Measurements from ENCODE around the gene FAM200C. TPM values are rescaled to one million over a fixed set of nuclear protein-coding genes. Genes with fewer than 3 reads are reported as not detected.

FAM200C gene
- total RNA-seq, 2 experiments from 2014 or later, result 0.29 to 0.45 TPM

DNA sequence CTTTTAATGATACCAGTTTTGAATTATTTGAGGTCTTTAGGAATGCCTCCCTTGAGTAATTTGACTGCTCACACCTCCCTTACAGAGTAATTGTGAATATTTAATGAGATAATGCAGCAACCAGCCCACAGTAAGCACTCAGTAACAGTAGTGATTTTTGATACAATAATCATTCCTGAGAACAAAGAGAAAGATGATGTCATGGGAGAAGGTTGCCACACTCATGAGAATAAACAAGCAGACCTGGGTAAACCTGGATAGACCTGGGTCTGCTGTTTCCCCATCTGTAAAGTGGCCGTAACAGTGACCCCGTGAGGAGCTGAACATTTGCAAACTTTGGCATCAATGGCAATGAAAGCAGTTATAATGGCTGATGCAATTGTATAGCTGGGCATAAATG, 33.6 kb downstream of the FAM200C start:
- CTCF ChIA-PET, result interaction anchor here (1.0 kb wide), 1 partner anchor 21 kb away, joined by 3 read pairs; no protein-coding TSS in a partner anchor
- ATAC-seq, result no peak
- Mint-ChIP-seq H3K27me3 (ENCODE audit: low read depth) (peaks cover 37% of the 10 kb centered on the region), H3K36me3 (ENCODE audit: low read depth) (no peaks in the 10 kb centered on the region), H3K27ac (no peak overlapping the region), H3K9me3 (ENCODE audit: insufficient read depth) (no peaks in the 10 kb centered on the region), H3K4me3 (no peak overlapping the region), H3K4me1 (ENCODE audit: low read depth) (peaks cover 11% of the 10 kb centered on the region)
- POLR2A ChIA-PET, result no interaction called here
- DNase-seq, result no peak

DNA sequence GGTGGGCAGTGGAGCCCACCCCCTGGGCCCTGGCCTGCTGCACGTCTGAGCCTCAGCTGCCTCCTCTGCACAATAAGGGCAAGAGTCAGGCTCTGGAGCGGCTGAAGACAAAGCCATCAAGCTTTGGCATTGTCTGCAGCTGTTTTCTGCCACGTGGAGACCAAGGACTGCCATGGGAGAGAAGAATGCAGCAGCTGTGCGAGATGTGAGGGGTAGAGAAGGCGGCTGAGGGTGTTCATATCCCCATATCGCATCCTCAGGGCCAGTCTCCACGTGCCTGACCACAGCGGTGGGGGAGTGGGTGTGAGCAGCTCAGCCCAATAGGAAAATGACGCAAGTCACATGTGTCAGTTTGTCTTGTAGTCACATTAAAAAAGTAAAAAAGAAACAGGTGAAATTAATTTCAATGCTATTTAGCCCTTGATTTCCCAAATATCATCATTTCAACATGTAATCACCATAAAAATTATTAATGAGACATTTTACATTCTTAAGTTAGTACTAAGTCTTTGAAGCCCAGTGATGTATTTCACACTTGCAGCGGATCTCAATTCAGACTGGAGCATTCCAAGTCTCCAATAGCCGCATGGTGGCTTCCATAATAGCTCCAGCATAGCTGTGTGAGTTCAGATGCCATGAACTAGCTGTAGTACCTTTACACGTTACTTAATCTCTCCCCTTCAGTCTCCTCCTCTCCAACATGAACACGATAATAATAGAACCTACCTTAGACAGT, 36.0 kb downstream of the FAM200C start:
- no peak overlapping the region for H3K27ac Mint-ChIP-seq
- no peaks in the 10 kb centered on the region for H3K4me1 Mint-ChIP-seq (ENCODE audit: low read depth)
- no peak overlapping the region for H3K4me3 Mint-ChIP-seq
- ChIA-PET POLR2A (no interaction called here), CTCF (no interaction called here)
- no peak for ATAC-seq
- H3K36me3 Mint-ChIP-seq (ENCODE audit: low read depth), result no peaks in the 10 kb centered on the region
- no peak for DNase-seq
- H3K27me3 Mint-ChIP-seq (ENCODE audit: low read depth), result peaks cover 23% of the 10 kb centered on the region
- H3K9me3 Mint-ChIP-seq (ENCODE audit: insufficient read depth), result no peaks in the 10 kb centered on the region

DNA sequence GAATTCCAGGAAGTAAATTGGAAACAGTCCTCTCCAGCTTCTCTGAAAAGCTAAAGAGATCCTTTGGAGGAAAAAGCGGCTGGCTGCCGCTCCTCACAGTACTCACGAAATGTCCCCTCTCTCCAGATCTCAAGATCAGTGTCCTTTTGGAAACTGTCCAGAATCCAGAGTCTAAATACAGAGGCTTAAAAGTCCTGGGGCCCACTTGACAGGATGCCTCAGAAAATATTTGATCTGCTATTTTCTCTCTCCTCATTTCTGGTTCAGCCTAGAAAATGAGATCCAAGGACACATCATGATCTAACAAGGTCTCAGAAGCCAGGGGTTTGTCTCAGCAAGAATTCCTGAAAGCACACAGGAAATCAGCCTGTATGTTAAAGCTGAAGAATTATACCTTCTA, 36.6 kb downstream of the FAM200C start:
- ATAC-seq (no peak), DNase-seq (no peak)
- Mint-ChIP-seq H3K4me1 (ENCODE audit: low read depth) (no peaks in the 10 kb centered on the region), H3K27ac (no peak overlapping the region), H3K27me3 (ENCODE audit: low read depth) (peaks cover 19% of the 10 kb centered on the region), H3K4me3 (no peak overlapping the region), H3K9me3 (ENCODE audit: insufficient read depth) (no peaks in the 10 kb centered on the region), H3K36me3 (ENCODE audit: low read depth) (no peaks in the 10 kb centered on the region)
- ChIA-PET POLR2A (no interaction called here), CTCF (no interaction called here)

DNA sequence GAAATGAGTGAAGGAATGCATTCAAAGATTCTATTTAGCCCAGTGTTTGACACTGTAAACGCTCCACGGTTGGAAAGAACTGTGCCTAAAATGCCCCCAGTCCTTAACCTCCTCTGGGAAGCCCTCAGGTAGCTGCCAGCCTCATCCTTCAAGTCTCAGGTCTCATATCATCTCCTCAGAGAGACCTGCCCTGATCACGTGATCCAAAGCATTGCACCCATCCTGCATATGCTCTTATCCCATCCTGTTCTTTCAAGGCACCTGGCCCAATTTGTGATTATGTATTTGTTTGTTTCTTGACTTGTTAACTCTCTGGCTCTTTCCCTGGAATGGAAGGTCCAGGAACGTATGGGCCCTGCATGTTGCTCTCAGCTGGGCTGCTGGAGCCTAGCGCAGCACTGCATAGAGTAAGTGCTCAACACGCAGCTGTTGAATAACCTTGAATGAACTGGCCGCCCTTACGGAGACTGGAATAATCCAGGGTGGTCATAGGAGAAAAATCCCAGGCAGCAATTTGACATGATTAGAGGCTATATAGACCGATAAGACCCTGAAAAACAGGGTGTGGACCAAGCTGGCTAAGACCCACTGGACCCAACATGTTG, 38.1 kb downstream of the FAM200C start:
- CTCF ChIA-PET, result interaction anchor here (1.3 kb wide), 1 partner anchor 340 kb away, joined by 3 read pairs; no protein-coding TSS in a partner anchor
- POLR2A ChIA-PET, result no interaction called here
- no peak overlapping the region for H3K27ac Mint-ChIP-seq

DNA sequence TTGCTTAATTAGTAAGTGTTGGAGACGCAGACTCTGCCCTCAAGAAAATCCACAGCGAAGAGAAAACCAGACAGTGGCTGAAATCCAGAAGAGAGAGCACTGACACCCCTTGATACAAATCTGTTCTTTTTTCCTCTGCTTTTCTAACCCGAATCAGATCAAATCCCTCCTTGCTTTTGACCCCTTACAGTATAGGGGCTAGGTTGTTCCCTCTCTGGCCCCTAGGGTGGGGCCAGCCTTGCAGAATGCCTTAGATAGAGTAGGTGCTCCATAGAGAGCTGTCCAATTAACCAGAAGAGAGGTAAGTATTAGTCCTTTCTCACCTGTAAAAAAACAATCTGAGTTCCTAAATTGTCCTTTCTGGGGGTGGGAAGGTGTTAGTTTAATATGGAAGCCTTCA, 39.5 kb downstream of the FAM200C start:
- DNase-seq (no peak), ATAC-seq (no peak)
- H3K4me3 Mint-ChIP-seq, result no peak overlapping the region
- CTCF ChIA-PET, result interaction anchor here (1.3 kb wide), 1 partner anchor 338 kb away, joined by 3 read pairs; no protein-coding TSS in a partner anchor
- H3K4me1 Mint-ChIP-seq (ENCODE audit: low read depth), result no peaks in the 10 kb centered on the region
- H3K27ac Mint-ChIP-seq, result no peak overlapping the region
- no peaks in the 10 kb centered on the region for H3K36me3 Mint-ChIP-seq (ENCODE audit: low read depth)
- POLR2A ChIA-PET, result no interaction called here
- no peaks in the 10 kb centered on the region for H3K9me3 Mint-ChIP-seq (ENCODE audit: insufficient read depth)
- H3K27me3 Mint-ChIP-seq (ENCODE audit: low read depth), result peaks cover 8% of the 10 kb centered on the region

More for the DNA sequence above, 38.1 kb downstream of the FAM200C start:
- ATAC-seq (no peak), DNase-seq (no peak)
- Mint-ChIP-seq H3K27me3 (ENCODE audit: low read depth) (peaks cover 8% of the 10 kb centered on the region), H3K36me3 (ENCODE audit: low read depth) (no peaks in the 10 kb centered on the region), H3K4me1 (ENCODE audit: low read depth) (no peaks in the 10 kb centered on the region), H3K4me3 (no peak overlapping the region), H3K9me3 (ENCODE audit: insufficient read depth) (no peaks in the 10 kb centered on the region)

DNA sequence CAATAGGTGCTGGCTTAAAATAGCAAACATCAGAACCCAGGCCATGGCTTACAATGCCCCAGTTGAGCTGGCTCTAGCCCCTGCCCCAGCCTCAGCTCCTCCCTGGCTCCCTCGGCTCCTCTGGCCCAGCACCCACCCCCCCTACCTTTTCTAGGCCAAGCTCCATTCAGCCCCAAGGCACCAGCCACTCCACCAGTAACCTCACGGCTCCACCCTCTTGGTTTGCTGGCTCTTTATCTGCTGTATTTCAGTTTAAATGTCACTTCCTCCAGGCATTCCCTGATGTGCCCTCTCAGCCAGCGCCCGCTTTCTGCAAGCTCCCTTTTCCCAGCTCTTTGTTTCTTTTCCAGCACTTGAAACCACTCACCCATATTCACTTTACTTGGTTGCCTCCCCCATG, 40.0 kb downstream of the FAM200C start:
- H3K36me3 Mint-ChIP-seq (ENCODE audit: low read depth), result no peaks in the 10 kb centered on the region
- ChIA-PET CTCF (no interaction called here), POLR2A (no interaction called here)
- no peak for DNase-seq
- no peaks in the 10 kb centered on the region for H3K4me1 Mint-ChIP-seq (ENCODE audit: low read depth)
- no peak overlapping the region for H3K4me3 Mint-ChIP-seq
- peaks cover 6% of the 10 kb centered on the region for H3K27me3 Mint-ChIP-seq (ENCODE audit: low read depth)
- no peaks in the 10 kb centered on the region for H3K9me3 Mint-ChIP-seq (ENCODE audit: insufficient read depth)
- ATAC-seq, result no peak
- H3K27ac Mint-ChIP-seq, result no peak overlapping the region

DNA sequence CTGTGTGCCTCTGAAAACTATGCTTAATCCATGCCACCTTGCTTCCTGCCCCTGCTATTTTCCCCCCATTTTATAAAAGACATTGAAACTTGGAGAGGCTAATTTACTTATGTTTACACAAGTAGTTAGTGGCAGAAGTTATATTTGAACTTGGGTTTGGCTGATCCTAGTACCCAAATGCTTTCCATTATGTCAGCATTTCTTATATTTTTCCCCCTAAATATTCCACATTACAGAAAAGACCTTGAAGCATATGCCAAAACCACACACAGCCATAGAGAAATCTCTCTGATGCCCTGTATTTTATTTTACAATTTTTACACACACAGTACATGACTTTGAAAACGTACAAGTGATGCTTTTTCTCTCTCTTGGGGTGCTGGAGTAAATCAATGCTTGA, 40.6 kb downstream of the FAM200C start:
- no peaks in the 10 kb centered on the region for H3K9me3 Mint-ChIP-seq (ENCODE audit: insufficient read depth)
- no peak overlapping the region for H3K4me3 Mint-ChIP-seq
- peaks cover 6% of the 10 kb centered on the region for H3K27me3 Mint-ChIP-seq (ENCODE audit: low read depth)
- DNase-seq (no peak), ATAC-seq (no peak)
- H3K27ac Mint-ChIP-seq, result no peak overlapping the region
- CTCF ChIA-PET, result no interaction called here
- H3K36me3 Mint-ChIP-seq (ENCODE audit: low read depth), result no peaks in the 10 kb centered on the region
- POLR2A ChIA-PET, result no interaction called here
- no peaks in the 10 kb centered on the region for H3K4me1 Mint-ChIP-seq (ENCODE audit: low read depth)

DNA sequence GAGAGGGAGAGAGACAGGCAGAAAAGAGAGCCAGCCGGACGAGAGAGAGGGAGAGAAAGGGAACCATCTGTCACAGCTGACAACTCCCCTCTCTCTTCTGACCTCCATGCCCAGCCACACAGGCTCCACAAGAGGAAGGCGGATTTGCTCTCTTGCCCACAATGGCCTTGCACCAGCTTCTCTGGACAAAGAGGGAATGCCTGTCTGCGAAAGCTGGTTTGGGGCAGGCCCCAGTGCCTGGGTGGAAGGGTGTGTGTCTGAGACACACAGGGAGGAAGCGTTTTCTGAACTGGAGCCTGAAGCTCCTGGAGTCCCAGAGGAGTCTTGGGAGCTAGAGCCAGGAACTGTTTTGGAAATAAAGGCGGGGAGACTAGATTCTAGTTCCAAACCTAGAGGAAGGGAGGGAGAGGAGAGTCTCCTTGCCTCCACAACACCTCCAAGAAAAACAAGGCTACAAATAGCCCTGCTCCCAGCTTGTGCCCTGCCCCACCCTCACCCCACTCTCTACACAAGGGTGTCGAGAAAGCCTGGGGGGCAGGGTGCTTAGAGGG, 41.9 kb downstream of the FAM200C start:
- ATAC-seq (no peak), DNase-seq (no peak)
- Mint-ChIP-seq H3K4me3 (no peak overlapping the region), H3K27me3 (ENCODE audit: low read depth) (peaks cover 10% of the 10 kb centered on the region), H3K4me1 (ENCODE audit: low read depth) (no peaks in the 10 kb centered on the region), H3K27ac (no peak overlapping the region), H3K9me3 (ENCODE audit: insufficient read depth) (no peaks in the 10 kb centered on the region), H3K36me3 (ENCODE audit: low read depth) (no peaks in the 10 kb centered on the region)
- CTCF ChIA-PET, result no interaction called here
- POLR2A ChIA-PET, result no interaction called here

DNA sequence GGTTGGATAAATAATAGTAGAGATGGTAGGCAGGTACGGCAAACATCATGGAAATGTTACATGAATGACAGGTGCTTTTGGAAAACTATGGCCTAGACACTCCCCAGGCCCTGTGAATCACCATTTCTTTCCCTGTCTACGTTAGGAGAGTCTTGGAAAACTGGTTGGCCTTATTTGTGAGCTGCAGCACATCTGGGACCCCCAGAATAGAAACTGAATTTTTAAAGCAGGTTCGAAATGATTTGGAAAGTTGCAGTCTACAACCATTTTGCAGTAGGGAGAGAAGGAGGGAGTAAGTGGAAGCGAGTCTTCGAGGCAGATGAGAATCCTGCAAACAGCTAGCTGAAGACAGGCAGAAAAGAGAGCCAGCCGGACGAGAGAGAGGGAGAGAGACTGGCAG, 42.5 kb downstream of the FAM200C start:
- no peak for DNase-seq
- no peak overlapping the region for H3K4me3 Mint-ChIP-seq
- no peaks in the 10 kb centered on the region for H3K4me1 Mint-ChIP-seq (ENCODE audit: low read depth)
- no peaks in the 10 kb centered on the region for H3K9me3 Mint-ChIP-seq (ENCODE audit: insufficient read depth)
- H3K27ac Mint-ChIP-seq, result no peak overlapping the region
- peaks cover 10% of the 10 kb centered on the region for H3K27me3 Mint-ChIP-seq (ENCODE audit: low read depth)
- CTCF ChIA-PET, result no interaction called here
- no peak for ATAC-seq
- H3K36me3 Mint-ChIP-seq (ENCODE audit: low read depth), result no peaks in the 10 kb centered on the region
- POLR2A ChIA-PET, result no interaction called here

DNA sequence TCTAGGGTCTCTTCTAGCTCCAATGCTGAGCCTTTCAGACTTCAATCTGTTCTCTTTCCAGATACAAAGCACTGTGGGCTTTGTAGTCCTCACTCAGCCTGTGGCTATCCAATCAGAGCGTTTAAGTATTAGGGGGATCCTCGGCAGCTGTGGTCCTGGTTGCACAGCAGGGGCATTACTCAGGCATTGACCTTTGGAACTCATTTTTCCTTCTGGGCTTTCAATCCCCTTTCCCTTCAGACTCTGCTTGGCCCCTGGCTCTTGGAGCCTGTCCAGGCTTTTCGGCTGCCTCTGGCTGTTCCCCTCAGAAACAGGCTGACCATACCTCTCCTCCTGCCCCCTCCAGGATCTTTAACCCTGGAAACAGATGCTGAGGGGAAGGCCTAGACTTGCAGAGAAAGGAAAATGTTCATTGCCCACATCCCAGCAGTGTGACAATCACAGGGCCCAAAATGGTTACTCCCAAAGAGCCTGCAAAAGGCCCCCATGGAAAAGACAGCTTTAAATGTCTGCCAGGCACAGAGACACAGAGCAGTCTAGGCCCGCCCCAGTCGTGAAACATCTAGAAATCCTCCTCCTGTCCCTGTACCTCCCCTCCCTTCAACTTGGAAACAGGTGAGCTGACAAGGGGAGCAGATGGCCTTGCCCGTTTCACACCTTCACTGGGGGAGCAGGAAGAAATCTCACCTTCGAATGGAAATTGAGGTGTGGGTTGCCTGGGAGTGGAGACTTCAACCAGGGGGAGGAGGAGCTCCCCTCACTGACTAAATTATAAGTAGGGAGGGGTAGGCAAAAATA, 43.1 kb downstream of the FAM200C start:
- no peak for ATAC-seq
- no peak overlapping the region for H3K4me3 Mint-ChIP-seq
- H3K36me3 Mint-ChIP-seq (ENCODE audit: low read depth), result no peaks in the 10 kb centered on the region
- no peak for DNase-seq
- CTCF ChIA-PET, result no interaction called here
- H3K27me3 Mint-ChIP-seq (ENCODE audit: low read depth), result peaks cover 10% of the 10 kb centered on the region
- H3K27ac Mint-ChIP-seq, result no peak overlapping the region
- no peaks in the 10 kb centered on the region for H3K4me1 Mint-ChIP-seq (ENCODE audit: low read depth)
- POLR2A ChIA-PET, result no interaction called here
- no peaks in the 10 kb centered on the region for H3K9me3 Mint-ChIP-seq (ENCODE audit: insufficient read depth)

DNA sequence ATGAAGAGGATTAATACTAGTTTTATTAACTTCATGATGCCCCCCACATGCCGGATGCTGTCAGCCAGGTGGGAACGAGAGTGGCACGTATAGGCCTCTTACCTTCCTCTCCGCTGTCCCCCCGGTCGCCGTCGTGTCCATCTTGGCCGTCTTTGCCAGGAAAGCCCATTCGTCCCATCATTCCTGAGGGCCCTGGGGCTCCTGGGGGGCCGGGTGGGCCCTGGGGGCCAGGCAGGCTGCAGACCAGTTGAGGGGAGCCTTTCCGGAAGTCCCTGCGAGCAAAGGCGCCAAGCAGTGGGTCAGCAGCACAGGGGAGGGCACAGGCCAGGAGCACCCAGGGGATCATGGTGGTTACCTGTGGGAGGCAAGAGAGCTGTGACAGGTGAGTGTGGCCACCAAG, 45.2 kb downstream of the FAM200C start:
- H3K27ac Mint-ChIP-seq, result no peak overlapping the region
- DNase-seq (no peak), ATAC-seq (no peak)
- POLR2A ChIA-PET, result no interaction called here
- no peaks in the 10 kb centered on the region for H3K9me3 Mint-ChIP-seq (ENCODE audit: insufficient read depth)
- no peak overlapping the region for H3K4me3 Mint-ChIP-seq
- H3K27me3 Mint-ChIP-seq (ENCODE audit: low read depth), result peaks cover 4% of the 10 kb centered on the region
- no peaks in the 10 kb centered on the region for H3K4me1 Mint-ChIP-seq (ENCODE audit: low read depth)
- CTCF ChIA-PET, result no interaction called here
- H3K36me3 Mint-ChIP-seq (ENCODE audit: low read depth), result no peaks in the 10 kb centered on the region

DNA sequence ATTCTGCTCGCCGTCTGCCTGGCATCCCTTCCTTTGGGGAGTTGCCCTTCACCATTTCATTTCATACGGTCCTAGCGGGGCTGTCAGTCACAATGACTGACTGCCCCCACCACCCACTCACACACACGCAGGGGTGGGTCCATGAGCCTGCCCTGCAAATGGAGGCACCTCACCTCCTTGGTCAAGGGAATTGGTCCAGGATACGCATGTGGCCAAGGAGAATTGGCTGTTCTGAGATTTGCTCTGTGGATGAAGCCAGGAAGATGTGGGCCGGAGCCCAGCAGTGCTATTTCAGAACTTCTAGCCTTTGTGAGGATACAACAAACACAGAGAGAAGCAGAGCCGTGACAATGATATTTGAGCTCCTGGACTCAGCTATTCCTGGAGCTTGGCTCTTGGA, 46.5 kb downstream of the FAM200C start:
- no peak overlapping the region for H3K27ac Mint-ChIP-seq
- ChIA-PET POLR2A (no interaction called here), CTCF (no interaction called here)
- peaks cover 4% of the 10 kb centered on the region for H3K27me3 Mint-ChIP-seq (ENCODE audit: low read depth)
- H3K36me3 Mint-ChIP-seq (ENCODE audit: low read depth), result no peaks in the 10 kb centered on the region
- no peaks in the 10 kb centered on the region for H3K4me1 Mint-ChIP-seq (ENCODE audit: low read depth)
- ATAC-seq (no peak), DNase-seq (no peak)
- no peak overlapping the region for H3K4me3 Mint-ChIP-seq
- H3K9me3 Mint-ChIP-seq (ENCODE audit: insufficient read depth), result no peaks in the 10 kb centered on the region

Measured in activated CD8-positive, alpha-beta T cell treated with anti-CD3 and anti-CD28 coated beads, Interleukin-2, amount 10 ng/mL, durations not matched to agents 7 days and 5 days (primary cell).